GM12878 (cell line): Measurements from ENCODE around the gene INAFM1. TPM values are rescaled to one million over a fixed set of nuclear protein-coding genes. Genes with fewer than 3 reads are reported as not detected.
A peak's percentile ranks its signal among the peaks of the same experiment; 100 is the strongest.

Experiments used
- BCL3 ChIP-seq: IDR thresholded peaks from 2 replicates; pipeline ENCODE4 v1.6.1; 2011; ENCODE audit warnings: borderline replicate concordance, low read depth, mild to moderate bottlenecking, moderate library complexity, low read length; ENCODE audit not compliant: insufficient read depth, poor library complexity, severe bottlenecking
- E4F1 ChIP-seq: fragments of 450-650 bp; IDR thresholded peaks from 2 replicates; pipeline ENCODE4 v1.6.1; 2018; ENCODE audit warnings: borderline replicate concordance, mild to moderate bottlenecking; ENCODE audit not compliant: partially characterized antibody
- FOXM1 ChIP-seq: IDR thresholded peaks from 2 replicates; pipeline ENCODE4 v1.6.1; 2012; ENCODE audit warnings: low read depth, mild to moderate bottlenecking, inconsistent platforms, low read length, moderate library complexity
- MEF2B ChIP-seq: fragments of 450-650 bp; IDR thresholded peaks from 2 replicates; pipeline ENCODE4 v1.6.1; 2018; ENCODE audit warnings: mild to moderate bottlenecking, moderate library complexity; ENCODE audit not compliant: partially characterized antibody, poor library complexity, severe bottlenecking
- MTA2 ChIP-seq: fragments of 450-650 bp; IDR thresholded peaks from 2 replicates; pipeline ENCODE4 v1.6.1; 2016; ENCODE audit warnings: low read depth, mild to moderate bottlenecking, moderate library complexity
- SREBF2 ChIP-seq: IDR thresholded peaks from 2 replicates; pipeline ENCODE4 v1.6.1; 2012; ENCODE audit warnings: mild to moderate bottlenecking, low read length
- ZSCAN29 ChIP-seq: fragments of 450-650 bp; IDR thresholded peaks from 2 replicates; pipeline ENCODE4 v1.6.1; 2017; ENCODE audit warnings: mild to moderate bottlenecking, moderate library complexity
- polyA plus RNA-seq, 11 experiments: library from polyadenylated mRNA; depleted of rRNA in 4 of 11; unstranded in 6 of 11; stranded (reverse) in 5 of 11; fragments of >200 nt; fragmentation: Nextera tagmentation in 4 of 11; fragmentation: Illumina TruSeq in 1 of 11; extraction: Ambion mirVana in 4 of 11; extraction: Trizol in 1 of 11; gene quantifications; 1 replicate in 1 of 11; 2 replicates in 10 of 11; pipeline versions ENCODE4 v1.2.1 to v1.2.3, GENCODE V29; 2011 to 2016; ENCODE audit warnings: inconsistent platforms in 2 of 11, missing spikeins in 2 of 11, low read depth in 1 of 11
- total RNA-seq, 4 experiments: library from RNA; depleted of rRNA in 3 of 4; stranded (reverse); fragments of >200 nt in 3 of 4; fragmentation: Illumina TruSeq in 1 of 4; extraction: Trizol in 1 of 4; gene quantifications; 2 replicates each; pipeline versions ENCODE4 v1.2.1 to v1.2.3, GENCODE V29; 2013 to 2021
- TF ChIP-seq, protein P1 (sequence below): IDR thresholded peaks from 2 replicates; pipeline ENCODE4 v1.6.1; 2011; ENCODE audit warnings: mild to moderate bottlenecking, low read depth, low read length, moderate library complexity; ENCODE audit not compliant: insufficient replicate concordance

INAFM1 gene
- total and polyA plus RNA-seq, 10 of the 15 experiments (the other 5 are each of a cell fraction or from before 2014, with no cell fraction given) = 0.57 to 6.8 (median 1.1) TPM; not detected in 1

DNA sequence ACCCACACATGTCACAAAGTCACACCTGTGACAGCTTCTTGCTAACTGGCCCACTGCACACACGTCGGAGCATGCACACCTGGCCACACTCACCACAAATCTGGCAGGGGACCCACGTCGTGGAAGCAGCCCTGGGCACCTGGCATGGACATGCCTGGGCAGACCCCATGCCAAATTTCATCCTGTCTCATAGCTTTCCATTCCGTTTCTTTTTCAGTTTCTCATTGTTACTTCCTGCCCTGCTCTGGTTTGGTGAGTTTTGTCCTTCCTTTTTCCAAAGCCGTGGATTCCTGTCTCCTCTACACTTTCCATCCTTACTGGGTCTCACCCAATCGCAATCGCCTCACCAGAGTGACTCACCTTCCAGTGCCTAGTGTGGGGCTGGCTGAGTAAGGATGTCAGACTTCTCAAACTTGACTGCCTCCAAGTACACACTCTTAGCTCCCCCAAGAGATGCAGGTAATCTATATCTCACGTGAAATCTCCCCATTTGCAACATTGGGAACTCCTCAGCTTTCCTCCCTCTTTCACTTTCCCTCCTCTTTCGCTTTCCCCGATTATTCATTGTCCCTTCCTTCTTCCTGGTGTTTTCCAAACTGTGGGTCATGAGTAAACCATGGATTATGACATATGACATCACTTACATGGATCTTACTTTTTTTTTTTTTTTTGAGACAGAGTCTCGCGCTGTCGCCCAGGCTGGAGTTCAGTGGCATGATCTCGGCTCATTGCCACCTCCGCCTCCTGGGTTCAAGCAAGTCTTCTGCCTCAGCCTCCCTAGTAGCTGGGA, 42.1 kb upstream of the INAFM1 start (continued):
- TF ChIP-seq E4F1 = no peak
- TF ChIP-seq MTA2 = peak; percentile 64; the same call in 1 of the 2 replicates
- TF ChIP-seq FOXM1 = no peak
- peak; percentile 63 for TF ChIP-seq BCL3
- TF ChIP-seq SREBF2 = no peak
- TF ChIP-seq, protein P1, sequence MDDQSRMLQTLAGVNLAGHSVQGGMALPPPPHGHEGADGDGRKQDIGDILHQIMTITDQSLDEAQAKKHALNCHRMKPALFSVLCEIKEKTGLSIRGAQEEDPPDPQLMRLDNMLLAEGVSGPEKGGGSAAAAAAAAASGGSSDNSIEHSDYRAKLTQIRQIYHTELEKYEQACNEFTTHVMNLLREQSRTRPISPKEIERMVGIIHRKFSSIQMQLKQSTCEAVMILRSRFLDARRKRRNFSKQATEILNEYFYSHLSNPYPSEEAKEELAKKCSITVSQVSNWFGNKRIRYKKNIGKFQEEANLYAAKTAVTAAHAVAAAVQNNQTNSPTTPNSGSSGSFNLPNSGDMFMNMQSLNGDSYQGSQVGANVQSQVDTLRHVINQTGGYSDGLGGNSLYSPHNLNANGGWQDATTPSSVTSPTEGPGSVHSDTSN = peak; percentile 53
- no peak for TF ChIP-seq MEF2B
- TF ChIP-seq ZSCAN29 = no peak
